T-helper 2 cell treated with Interferon-gamma antibody and Interleukin-4, amounts not matched to agents 5 μg/mL and 100 μg/mL, for 36 hours (primary cell): Measurements from ENCODE around the gene ABHD12B.

ENCODE experiments used
- DNase-seq: peaks from one replicate; pipeline ENCODE4 v3.0.0; 2021; ENCODE audit warnings: low spot score
- H3K27ac Mint-ChIP-seq: one replicate; pipeline ENCODE4 v1.8.0; 2021; ENCODE audit warnings: mild to moderate bottlenecking, mixed read lengths
- H3K27me3 Mint-ChIP-seq: one replicate; pipeline ENCODE4 v1.8.0; 2021; ENCODE audit warnings: low read depth, mixed read lengths
- H3K36me3 Mint-ChIP-seq: one replicate; pipeline ENCODE4 v1.8.0; 2021; ENCODE audit warnings: low read depth, mixed read lengths
- H3K4me1 Mint-ChIP-seq: one replicate; pipeline ENCODE4 v1.8.0; 2021; ENCODE audit warnings: low read depth, mixed read lengths
- H3K4me3 Mint-ChIP-seq: one replicate; pipeline ENCODE4 v1.8.0; 2022; ENCODE audit warnings: mild to moderate bottlenecking, moderate library complexity, mixed read lengths
- H3K9me3 Mint-ChIP-seq: one replicate; pipeline ENCODE4 v1.8.0; 2021; ENCODE audit warnings: mixed read lengths

The ABHD12B gene

DNA sequence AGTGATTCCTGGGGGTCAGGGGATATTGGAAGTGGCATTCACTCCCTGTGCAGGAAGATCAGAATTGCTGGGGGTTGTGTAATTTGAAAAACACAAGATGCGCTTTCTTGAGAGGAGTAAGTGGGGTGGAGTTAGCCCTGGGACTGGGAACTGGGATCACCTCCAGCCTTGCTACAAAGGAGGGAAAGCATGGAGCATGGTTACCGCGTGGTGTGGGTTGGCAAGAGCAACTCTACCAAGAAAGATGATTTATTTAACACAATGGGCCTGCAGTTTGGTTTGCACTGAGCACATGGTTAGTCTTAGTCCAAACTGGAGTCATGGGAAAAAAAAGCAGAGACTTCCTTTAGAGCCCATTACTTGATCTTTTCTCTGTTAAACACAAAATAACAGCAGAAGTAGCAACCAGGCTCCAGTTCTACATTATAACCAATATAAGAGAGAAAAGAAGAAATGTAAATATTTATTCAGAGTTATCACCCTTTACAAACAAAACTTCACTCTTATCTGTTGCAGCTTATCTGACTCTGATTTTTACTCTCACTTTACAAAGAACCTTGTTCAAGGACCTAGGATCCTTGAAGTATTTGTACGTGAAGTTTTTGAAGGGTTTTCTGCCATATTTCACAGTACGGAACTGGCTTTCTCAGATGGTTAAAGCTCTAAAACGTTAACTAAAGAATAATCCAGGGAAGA lies 38.8 kb upstream of the ABHD12B start:
- no peaks in the 10 kb centered on the region for H3K9me3 Mint-ChIP-seq
- H3K36me3 Mint-ChIP-seq: peaks cover 16% of the 10 kb centered on the region
- H3K27me3 Mint-ChIP-seq: peaks cover 15% of the 10 kb centered on the region
- H3K4me3 Mint-ChIP-seq: no peak overlapping the region
- no peak for DNase-seq
- no peak overlapping the region for H3K27ac Mint-ChIP-seq
- peaks cover 36% of the 10 kb centered on the region for H3K4me1 Mint-ChIP-seq

- Mint-ChIP-seq H3K9me3 (no peaks in the 10 kb centered on the region), H3K27me3 (peaks cover 9% of the 10 kb centered on the region), H3K4me3 (peak overlapping the region; percentile 9), H3K27ac (no peak overlapping the region), H3K4me1 (peaks cover 27% of the 10 kb centered on the region), H3K36me3 (peaks cover 1% of the 10 kb centered on the region)
- no peak for DNase-seq
Measured at GRCh38 chr14:50834802-50835276, 37.0 kb upstream of the ABHD12B start.

DNA sequence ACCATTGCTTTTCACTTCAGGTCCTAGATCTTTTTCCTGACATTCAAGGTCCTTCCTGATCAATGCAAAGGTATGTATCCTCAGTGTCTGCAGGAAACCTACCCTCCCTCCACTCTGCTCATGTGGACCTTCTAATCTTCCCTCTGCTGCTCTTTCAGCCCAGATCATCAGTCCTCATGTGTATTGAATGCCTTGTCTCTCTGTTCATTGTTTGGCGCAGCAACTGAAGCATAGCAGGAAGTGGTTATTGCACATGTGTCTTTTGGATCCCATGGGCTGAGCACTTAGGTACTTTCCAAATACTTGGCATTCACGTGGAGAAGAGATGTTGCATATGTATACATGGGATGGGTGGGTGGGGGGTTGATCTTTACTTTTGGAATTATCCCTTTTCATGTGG lies 36.6 kb upstream of the ABHD12B start:
- Mint-ChIP-seq H3K4me1 (peaks cover 25% of the 10 kb centered on the region), H3K36me3 (no peaks in the 10 kb centered on the region), H3K9me3 (no peaks in the 10 kb centered on the region), H3K27ac (peak overlapping the region; percentile 46), H3K4me3 (peak overlapping the region; percentile 9), H3K27me3 (peaks cover 9% of the 10 kb centered on the region)
- DNase-seq: no peak

DNA sequence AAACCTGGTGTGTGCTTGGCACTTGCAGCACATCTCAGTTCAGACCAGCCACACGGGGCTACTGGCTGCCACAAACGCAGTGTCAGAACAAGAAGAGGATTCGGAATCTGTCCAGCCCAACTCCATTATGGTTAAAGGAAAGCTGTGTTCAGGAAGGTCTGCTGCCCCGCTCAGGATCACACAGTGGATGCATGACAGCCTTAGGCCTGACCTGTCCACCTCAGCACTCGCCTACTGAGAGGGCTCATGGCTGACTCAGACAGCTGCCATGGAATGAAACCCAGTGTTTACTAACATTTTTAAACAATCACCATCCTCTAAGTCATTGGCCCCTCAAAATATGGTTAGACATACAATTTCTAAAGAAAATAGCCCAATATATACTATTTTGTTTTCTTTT lies 35.3 kb upstream of the ABHD12B start:
- peaks cover 25% of the 10 kb centered on the region for H3K4me1 Mint-ChIP-seq
- no peaks in the 10 kb centered on the region for H3K36me3 Mint-ChIP-seq
- H3K27ac Mint-ChIP-seq: no peak overlapping the region
- no peak for DNase-seq
- H3K27me3 Mint-ChIP-seq: peaks cover 9% of the 10 kb centered on the region
- no peak overlapping the region for H3K4me3 Mint-ChIP-seq
- H3K9me3 Mint-ChIP-seq: no peaks in the 10 kb centered on the region

DNA sequence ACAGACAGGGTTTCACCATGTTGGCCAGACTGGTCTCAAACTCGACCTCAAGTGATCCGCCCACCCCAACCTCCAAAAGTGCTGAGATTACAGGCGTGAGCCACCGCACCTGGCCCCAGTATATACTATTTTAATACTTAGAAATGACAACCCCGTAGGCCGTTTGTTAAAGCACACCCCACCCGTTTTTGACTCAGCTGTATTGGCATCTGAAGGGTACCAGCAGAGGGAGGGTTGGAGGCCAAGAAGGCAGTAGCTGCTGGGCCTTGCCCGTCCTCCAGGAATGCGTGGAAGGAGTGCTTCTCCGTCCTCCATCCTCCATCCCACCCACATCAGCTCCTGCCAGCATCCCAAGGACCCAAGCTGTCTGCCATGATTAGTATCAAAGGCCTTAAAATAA lies 34.6 kb upstream of the ABHD12B start:
- no peaks in the 10 kb centered on the region for H3K36me3 Mint-ChIP-seq
- no peak overlapping the region for H3K4me3 Mint-ChIP-seq
- H3K27me3 Mint-ChIP-seq: peaks cover 4% of the 10 kb centered on the region
- DNase-seq: no peak
- no peak overlapping the region for H3K27ac Mint-ChIP-seq
- H3K9me3 Mint-ChIP-seq: no peaks in the 10 kb centered on the region
- H3K4me1 Mint-ChIP-seq: peaks cover 18% of the 10 kb centered on the region

- Mint-ChIP-seq H3K4me3 (no peak overlapping the region), H3K4me1 (peaks cover 18% of the 10 kb centered on the region), H3K9me3 (no peaks in the 10 kb centered on the region), H3K36me3 (no peaks in the 10 kb centered on the region), H3K27me3 (peaks cover 1% of the 10 kb centered on the region), H3K27ac (no peak overlapping the region)
- no peak for DNase-seq
Measured at GRCh38 chr14:50837850-50838470, 33.9 kb upstream of the ABHD12B start.

DNA sequence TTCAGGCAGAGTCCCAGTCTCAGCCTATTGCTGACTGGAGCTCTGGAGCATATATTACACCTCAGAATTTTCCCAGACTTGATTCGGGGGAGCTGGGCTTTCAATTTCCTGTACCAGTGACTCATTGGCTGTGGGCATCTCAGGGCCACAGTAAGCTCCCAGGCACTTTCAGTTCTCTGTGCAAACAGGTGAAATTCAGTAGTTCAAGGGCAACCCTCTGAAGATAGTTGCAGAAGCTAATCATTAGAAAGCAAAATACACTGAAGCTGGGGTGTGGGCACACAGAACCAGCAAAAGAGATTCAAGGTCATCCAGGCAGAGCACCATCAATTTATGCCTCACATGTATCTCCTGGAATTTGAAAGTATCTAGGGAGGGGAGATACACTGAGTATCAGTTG lies 32.8 kb upstream of the ABHD12B start:
- DNase-seq: no peak
- no peak overlapping the region for H3K4me3 Mint-ChIP-seq

DNA sequence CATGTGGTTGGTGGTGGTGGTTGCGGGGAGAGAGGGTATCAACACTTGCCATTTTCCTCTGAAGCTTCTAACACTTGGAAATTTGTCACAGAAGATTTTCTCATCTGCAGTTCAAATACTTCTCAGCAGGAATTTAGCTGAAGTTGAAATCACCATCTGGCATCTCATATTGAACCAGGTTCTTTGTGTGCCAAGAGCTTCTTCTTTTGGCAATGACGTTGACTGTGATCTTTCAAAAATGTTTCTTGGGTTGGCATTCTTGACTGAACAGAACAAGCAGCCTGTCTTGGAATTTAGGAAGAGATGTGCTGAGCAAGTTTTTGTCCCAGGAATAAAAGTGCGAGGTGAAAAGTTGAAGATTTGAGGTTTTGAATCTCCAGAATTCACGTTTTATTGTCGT lies 32.2 kb upstream of the ABHD12B start:
- no peaks in the 10 kb centered on the region for H3K9me3 Mint-ChIP-seq
- no peaks in the 10 kb centered on the region for H3K36me3 Mint-ChIP-seq
- peaks cover 3% of the 10 kb centered on the region for H3K27me3 Mint-ChIP-seq
- H3K4me1 Mint-ChIP-seq: peaks cover 15% of the 10 kb centered on the region
- no peak overlapping the region for H3K27ac Mint-ChIP-seq
- no peak for DNase-seq
- H3K4me3 Mint-ChIP-seq: no peak overlapping the region

More for the DNA sequence above, 32.8 kb upstream of the ABHD12B start:
- Mint-ChIP-seq H3K4me1 (peaks cover 18% of the 10 kb centered on the region), H3K27ac (no peak overlapping the region), H3K27me3 (peaks cover 3% of the 10 kb centered on the region), H3K9me3 (no peaks in the 10 kb centered on the region), H3K36me3 (no peaks in the 10 kb centered on the region)

DNA sequence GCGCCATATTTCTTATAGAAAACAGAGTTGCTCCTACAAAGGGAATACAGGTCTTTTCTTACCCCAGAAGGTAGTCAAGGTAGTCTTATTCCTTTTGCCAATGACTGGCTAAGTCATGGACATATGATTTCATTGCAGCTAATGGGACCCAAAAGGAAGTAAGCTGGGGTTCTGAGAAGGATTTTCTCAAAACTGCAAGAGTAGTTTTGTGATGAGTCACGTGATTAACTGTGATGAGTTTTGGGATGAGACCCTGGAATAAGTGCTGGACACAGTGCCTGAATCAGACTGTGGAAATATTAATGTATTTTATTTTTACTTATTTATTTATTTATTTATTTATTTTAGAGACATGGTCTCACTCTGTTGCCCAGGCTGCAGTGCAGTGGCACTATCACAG lies 27.5 kb upstream of the ABHD12B start:
- Mint-ChIP-seq H3K4me1 (peaks cover 5% of the 10 kb centered on the region), H3K27ac (no peak overlapping the region), H3K4me3 (no peak overlapping the region), H3K9me3 (no peaks in the 10 kb centered on the region), H3K36me3 (no peaks in the 10 kb centered on the region), H3K27me3 (peaks cover 14% of the 10 kb centered on the region)
- DNase-seq: no peak

DNA sequence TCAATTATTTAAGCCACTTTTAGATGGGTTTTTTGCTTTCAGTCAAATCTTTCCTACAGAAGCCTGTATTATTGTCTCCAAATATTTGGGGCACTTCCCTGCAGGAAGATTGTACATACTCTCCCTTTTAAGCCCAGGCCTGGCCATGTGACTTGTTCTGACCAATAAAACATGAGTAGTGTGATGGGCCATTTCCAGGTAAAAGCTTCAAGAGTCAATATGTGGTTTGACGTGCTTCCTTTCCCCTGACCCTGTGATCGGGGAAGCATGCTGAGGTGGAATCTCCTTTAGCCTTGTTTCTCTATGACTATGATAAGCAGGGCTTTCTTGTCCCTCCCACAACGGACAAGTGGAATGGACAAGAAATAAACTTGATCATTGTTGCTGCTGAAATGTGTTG lies 26.7 kb upstream of the ABHD12B start:
- no peak overlapping the region for H3K27ac Mint-ChIP-seq
- peaks cover 5% of the 10 kb centered on the region for H3K4me1 Mint-ChIP-seq
- DNase-seq: no peak
- no peaks in the 10 kb centered on the region for H3K36me3 Mint-ChIP-seq
- H3K9me3 Mint-ChIP-seq: no peaks in the 10 kb centered on the region
- H3K4me3 Mint-ChIP-seq: no peak overlapping the region
- H3K27me3 Mint-ChIP-seq: peaks cover 14% of the 10 kb centered on the region

GRCh38 chr14:50846226-50846880 lies 25.5 kb upstream of the ABHD12B start:
- H3K27ac Mint-ChIP-seq: no peak overlapping the region
- H3K9me3 Mint-ChIP-seq: no peaks in the 10 kb centered on the region
- no peaks in the 10 kb centered on the region for H3K36me3 Mint-ChIP-seq
- H3K4me1 Mint-ChIP-seq: peaks cover 5% of the 10 kb centered on the region
- no peak for DNase-seq
- H3K27me3 Mint-ChIP-seq: peaks cover 14% of the 10 kb centered on the region
- no peak overlapping the region for H3K4me3 Mint-ChIP-seq

GRCh38 chr14:50853891-50854290 lies 18.0 kb upstream of the ABHD12B start:
- Mint-ChIP-seq H3K36me3 (no peaks in the 10 kb centered on the region), H3K9me3 (no peaks in the 10 kb centered on the region), H3K27ac (no peak overlapping the region), H3K27me3 (peaks cover 3% of the 10 kb centered on the region), H3K4me1 (peaks cover 4% of the 10 kb centered on the region), H3K4me3 (no peak overlapping the region)
- no peak for DNase-seq

DNA sequence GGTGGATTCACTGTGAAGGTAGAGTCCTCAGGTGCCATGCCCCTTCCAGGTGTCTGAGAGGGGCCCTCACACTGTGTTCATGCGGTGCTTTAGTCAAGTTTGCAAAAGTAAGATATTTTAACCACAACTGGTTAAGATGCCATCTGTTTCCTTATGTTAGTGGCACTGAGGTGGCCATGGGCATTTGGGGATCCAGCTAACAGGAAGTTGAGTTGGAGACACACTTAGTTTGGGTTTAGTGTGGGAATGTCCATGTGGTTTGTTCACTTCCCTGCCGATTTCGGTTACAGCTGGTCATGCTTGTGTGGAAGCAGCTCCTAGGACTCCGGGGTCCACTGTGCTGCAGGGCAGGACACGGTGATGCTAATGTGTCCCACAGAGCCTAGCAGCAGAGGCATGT lies 17.3 kb upstream of the ABHD12B start:
- Mint-ChIP-seq H3K27me3 (peaks cover 2% of the 10 kb centered on the region), H3K9me3 (no peaks in the 10 kb centered on the region), H3K27ac (no peak overlapping the region), H3K36me3 (no peaks in the 10 kb centered on the region), H3K4me1 (peaks cover 9% of the 10 kb centered on the region), H3K4me3 (no peak overlapping the region)
- no peak for DNase-seq

DNA sequence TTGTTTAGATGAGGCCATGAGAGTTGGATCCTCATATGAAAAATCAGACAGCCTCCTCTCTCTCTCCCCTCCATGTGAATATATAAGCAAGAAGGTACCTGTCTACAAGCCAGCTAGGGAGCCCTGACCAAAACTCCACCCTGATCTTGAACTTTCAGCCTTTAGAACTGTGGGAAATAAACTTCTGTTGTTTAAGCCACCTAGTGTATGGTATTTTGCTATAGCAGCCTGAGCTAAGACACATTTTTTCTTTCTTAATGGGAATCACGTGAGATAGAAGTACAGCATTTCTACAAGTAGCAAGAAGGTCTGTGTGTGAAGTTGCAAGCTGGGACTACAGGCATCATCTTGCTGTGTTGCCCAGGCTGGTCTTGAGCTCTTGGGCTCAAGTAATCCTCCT lies 16.3 kb upstream of the ABHD12B start:
- H3K4me3 Mint-ChIP-seq: no peak overlapping the region
- H3K27ac Mint-ChIP-seq: no peak overlapping the region
- DNase-seq: no peak
- no peaks in the 10 kb centered on the region for H3K36me3 Mint-ChIP-seq
- no peaks in the 10 kb centered on the region for H3K9me3 Mint-ChIP-seq
- H3K27me3 Mint-ChIP-seq: peaks cover 2% of the 10 kb centered on the region
- peaks cover 16% of the 10 kb centered on the region for H3K4me1 Mint-ChIP-seq
